ENCODE data around the gene RAB40A.
"Not testable (repeated sequence)": the region's sequence is repeated elsewhere in the genome, so short reads cannot be mapped to it uniquely, and the experiment has no call there.

Gene RAB40A

DNA sequence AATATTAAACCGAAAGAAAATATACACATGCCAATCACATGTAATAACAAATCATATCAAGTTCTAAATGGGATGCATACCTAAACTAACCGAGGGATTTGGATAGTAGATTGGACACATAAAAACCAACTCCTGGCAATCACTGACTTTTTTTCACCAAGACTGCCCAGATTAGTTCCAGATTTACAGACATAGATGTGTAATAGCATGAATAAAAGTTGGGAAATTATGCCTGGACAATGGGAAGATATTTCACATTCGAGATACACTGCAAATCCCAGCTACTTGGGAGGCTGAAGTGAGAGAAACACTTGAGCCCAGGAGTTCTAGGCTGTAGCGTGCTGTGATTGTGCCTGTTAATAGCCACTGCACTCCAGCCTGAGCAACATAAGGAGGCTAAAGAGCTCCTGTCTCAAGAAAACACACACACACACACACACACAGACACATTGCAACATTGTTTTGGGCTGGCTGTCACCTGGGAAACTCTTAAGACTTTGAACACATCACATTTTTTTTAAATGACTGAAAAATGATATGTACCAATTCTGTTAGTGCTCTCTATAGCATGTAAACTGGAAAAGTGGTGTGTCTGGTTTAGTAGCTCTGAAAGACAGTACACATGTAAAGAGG lies 5.7 kb downstream of the RAB40A start:
- DNase-seq (ENCODE audit: low read depth): no peak
- no peak overlapping the region for H3K4me3 ChIP-seq (ENCODE audit: low read depth, low read length)
- TF ChIP-seq, protein P1, sequence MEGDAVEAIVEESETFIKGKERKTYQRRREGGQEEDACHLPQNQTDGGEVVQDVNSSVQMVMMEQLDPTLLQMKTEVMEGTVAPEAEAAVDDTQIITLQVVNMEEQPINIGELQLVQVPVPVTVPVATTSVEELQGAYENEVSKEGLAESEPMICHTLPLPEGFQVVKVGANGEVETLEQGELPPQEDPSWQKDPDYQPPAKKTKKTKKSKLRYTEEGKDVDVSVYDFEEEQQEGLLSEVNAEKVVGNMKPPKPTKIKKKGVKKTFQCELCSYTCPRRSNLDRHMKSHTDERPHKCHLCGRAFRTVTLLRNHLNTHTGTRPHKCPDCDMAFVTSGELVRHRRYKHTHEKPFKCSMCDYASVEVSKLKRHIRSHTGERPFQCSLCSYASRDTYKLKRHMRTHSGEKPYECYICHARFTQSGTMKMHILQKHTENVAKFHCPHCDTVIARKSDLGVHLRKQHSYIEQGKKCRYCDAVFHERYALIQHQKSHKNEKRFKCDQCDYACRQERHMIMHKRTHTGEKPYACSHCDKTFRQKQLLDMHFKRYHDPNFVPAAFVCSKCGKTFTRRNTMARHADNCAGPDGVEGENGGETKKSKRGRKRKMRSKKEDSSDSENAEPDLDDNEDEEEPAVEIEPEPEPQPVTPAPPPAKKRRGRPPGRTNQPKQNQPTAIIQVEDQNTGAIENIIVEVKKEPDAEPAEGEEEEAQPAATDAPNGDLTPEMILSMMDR (IDR thresholded peaks at IDR 0.05; ENCODE audit: low read depth, low read length, missing control alignments): no peak

DNA sequence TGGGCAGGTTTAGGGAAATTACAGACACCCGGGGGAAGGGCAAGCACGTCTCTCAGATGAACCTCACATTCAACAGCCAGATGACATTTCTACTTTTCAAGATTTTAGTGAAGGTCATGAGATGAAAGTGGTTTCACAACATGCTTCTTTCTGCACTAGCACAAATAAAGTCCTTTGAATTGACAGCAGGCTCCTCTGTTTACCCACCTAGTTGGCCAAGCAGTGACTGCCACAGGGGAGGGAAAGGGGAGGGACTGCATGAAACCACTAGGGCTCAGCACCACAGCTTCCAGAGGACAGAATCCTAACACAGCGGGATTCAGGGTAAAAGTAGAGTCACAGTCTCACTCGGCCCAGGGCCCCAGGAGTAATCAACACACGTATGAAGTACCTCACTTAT lies 6.2 kb downstream of the RAB40A start:
- TF ChIP-seq, protein P1 (IDR thresholded peaks at IDR 0.05; ENCODE audit: low read depth, low read length, missing control alignments): no peak
- DNase-seq (ENCODE audit: low read depth): no peak
- no peak overlapping the region for H3K4me3 ChIP-seq (ENCODE audit: low read depth, low read length)

DNA sequence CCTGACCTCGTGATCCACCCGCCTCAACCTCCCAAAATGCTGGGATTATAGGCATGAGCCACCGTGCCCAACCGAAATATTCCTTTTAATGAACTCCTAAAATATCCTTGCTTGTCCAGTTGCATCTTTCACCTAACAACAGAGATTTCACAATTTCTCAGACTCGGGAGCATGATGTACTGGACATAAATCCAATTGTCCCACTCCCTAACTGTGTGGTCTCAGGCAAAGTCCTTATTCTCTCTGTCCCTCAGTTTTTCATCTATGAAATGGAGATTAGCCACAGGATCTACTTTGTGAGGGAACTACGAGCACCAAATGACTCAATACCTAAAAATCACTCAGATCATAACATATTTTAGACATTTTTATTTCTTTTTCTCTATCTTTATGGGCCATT lies 9.3 kb downstream of the RAB40A start:
- no peak for DNase-seq (ENCODE audit: low read depth)
- TF ChIP-seq, protein P1 (IDR thresholded peaks at IDR 0.05; ENCODE audit: low read depth, low read length, missing control alignments): no peak
- H3K4me3 ChIP-seq (ENCODE audit: low read depth, low read length): no peak overlapping the region

DNA sequence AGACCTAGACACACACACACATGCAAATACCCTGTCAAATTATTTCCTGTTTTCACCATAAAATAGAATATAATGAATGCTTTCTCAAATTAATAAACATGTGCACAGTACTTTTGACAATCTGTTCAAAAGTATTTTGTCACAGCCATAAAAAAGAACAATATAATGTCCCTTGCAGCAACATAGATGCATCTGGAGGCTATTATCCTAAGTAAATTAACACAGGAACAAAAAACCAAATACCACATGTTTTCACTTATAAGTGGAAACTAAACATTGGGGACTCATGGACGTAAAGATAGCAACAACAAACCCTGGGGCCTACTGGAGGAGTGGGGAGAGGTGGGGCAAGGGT lies 15.5 kb downstream of the RAB40A start:
- TF ChIP-seq, protein P1 (IDR thresholded peaks at IDR 0.05; ENCODE audit: low read depth, low read length, missing control alignments): no peak
- no peak overlapping the region for H3K4me3 ChIP-seq (ENCODE audit: low read depth, low read length)
- DNase-seq (ENCODE audit: low read depth): no peak

DNA sequence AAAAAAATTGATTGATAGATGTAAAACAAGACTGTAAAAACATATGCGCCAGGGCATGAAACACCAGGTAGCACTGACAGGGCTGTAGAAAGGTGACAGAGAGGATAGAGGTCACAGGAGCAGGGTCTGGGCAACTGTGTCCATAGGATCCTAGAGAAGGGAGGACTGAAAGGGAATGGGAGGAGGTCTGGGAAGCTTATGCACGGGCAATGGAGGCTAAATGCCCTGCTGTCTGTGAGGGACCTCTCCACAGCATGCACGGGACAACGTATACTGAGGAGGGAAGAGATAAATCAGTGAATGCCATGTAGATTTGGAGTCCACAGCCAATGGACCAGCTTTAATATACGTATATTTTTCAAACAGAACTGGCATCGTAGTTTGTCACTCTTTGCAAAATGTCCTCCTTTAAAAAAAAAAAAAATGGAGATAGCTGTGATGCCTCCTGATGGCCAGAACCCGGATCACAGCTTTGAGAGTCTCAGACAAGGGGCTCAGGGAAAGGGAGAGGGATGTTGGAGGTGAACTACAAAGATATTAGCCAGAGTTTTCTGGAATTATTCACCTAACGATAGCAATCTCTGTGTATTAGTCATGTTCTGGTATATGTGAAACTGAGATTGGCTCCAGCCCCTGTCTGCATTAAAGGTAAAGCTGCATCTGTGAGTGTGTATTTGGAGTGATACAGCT lies 16.0 kb downstream of the RAB40A start:
- no peak for DNase-seq (ENCODE audit: low read depth)
- H3K4me3 ChIP-seq (ENCODE audit: low read depth, low read length): no peak overlapping the region

DNA sequence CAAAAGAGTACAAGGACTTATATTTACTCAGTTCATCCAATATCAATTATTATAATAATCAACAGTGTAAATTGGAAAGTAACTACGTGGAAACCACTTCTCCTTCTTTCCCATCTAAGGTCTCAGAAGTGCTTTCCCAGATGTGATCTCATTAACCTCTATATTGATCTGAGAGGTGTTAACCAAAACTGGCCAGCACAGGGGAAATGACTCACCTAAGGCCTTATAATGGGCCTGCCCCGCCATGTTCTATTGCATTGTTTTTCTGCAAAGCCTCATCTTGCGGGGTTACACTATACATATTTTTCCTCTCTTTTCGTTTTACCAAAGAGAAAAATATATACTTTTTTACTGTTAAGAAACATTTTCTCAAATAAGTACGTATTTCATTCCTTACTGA lies 20.5 kb downstream of the RAB40A start:
- no peak for DNase-seq (ENCODE audit: low read depth)
- H3K4me3 ChIP-seq (ENCODE audit: low read depth, low read length): no peak overlapping the region
- TF ChIP-seq, protein P1 (IDR thresholded peaks at IDR 0.05; ENCODE audit: low read depth, low read length, missing control alignments): no peak

More for the DNA sequence above, 16.0 kb downstream of the RAB40A start:
- TF ChIP-seq, protein P1 (IDR thresholded peaks at IDR 0.05; ENCODE audit: low read depth, low read length, missing control alignments): no peak

DNA sequence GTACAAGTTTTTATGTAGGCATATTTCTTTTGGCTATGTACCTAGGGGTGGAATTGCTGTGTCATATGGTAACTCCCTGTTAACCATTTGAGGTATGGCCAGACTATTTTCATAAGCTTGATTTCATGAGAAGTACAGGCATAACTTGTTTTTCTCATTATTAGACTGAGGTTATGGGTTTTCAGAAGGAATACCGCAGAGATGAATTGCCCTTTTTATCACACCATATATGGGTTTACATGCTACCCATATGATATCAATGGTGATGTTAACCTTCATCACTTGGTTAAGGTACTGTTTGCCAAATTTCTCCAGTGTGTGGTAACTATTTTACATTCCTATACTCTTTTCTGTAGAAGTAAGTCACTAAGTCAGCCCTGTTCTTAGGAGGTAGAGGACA lies 23.5 kb downstream of the RAB40A start:
- no peak overlapping the region for H3K4me3 ChIP-seq (ENCODE audit: low read depth, low read length)
- no peak for DNase-seq (ENCODE audit: low read depth)
- TF ChIP-seq, protein P1 (IDR thresholded peaks at IDR 0.05; ENCODE audit: low read depth, low read length, missing control alignments): no peak

DNA sequence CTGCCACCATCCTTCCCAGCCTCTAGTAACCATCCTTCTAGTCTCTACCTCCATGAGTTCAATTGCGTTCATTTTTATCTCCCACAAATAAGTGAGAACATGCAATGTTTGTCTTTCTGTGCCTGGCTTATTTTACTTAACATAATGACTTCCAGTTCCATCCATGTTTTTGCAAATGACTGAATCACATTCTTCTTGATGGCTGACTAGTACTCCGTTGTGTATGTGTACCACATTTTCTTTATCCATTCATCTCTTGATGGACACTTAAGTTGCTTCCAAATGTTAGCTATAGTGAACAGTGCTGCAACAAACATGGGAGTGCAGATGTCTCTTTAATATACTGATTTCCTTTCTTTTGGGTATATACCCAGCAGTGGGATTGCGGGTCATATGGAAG lies 25.7 kb downstream of the RAB40A start:
- H3K4me3 ChIP-seq (ENCODE audit: low read depth, low read length); DNase-seq (ENCODE audit: low read depth): not testable (repeated sequence)
